IPS-18a (cell line): Measurements from ENCODE around the gene PTTG1.

Experiments used
- H3K27ac ChIP-seq: one replicate; pipeline ENCODE4 v1.5.1; 2013; ENCODE audit warnings: low read length
- H3K27me3 ChIP-seq: one replicate; pipeline ENCODE4 v1.6.1; 2013; ENCODE audit warnings: mild to moderate bottlenecking, low read length; ENCODE audit not compliant: control insufficient read depth, insufficient read depth
- H3K36me3 ChIP-seq: one replicate; pipeline ENCODE4 v1.6.1; 2013; ENCODE audit warnings: low read depth, low read length; ENCODE audit not compliant: control insufficient read depth
- H3K4me1 ChIP-seq: one replicate; pipeline ENCODE4 v1.6.1; 2013; ENCODE audit warnings: low read depth, low read length; ENCODE audit not compliant: control insufficient read depth
- H3K4me3 ChIP-seq: one replicate; pipeline ENCODE4 v1.5.1; 2013; ENCODE audit warnings: low read length
- H3K9ac ChIP-seq: one replicate; pipeline ENCODE4 v1.6.1; 2013; ENCODE audit warnings: mild to moderate bottlenecking, low read length, moderate library complexity
- H3K9me3 ChIP-seq: one replicate; pipeline ENCODE4 v1.6.1; 2013; ENCODE audit warnings: low read depth, low read length; ENCODE audit not compliant: control insufficient read depth

Gene PTTG1

DNA sequence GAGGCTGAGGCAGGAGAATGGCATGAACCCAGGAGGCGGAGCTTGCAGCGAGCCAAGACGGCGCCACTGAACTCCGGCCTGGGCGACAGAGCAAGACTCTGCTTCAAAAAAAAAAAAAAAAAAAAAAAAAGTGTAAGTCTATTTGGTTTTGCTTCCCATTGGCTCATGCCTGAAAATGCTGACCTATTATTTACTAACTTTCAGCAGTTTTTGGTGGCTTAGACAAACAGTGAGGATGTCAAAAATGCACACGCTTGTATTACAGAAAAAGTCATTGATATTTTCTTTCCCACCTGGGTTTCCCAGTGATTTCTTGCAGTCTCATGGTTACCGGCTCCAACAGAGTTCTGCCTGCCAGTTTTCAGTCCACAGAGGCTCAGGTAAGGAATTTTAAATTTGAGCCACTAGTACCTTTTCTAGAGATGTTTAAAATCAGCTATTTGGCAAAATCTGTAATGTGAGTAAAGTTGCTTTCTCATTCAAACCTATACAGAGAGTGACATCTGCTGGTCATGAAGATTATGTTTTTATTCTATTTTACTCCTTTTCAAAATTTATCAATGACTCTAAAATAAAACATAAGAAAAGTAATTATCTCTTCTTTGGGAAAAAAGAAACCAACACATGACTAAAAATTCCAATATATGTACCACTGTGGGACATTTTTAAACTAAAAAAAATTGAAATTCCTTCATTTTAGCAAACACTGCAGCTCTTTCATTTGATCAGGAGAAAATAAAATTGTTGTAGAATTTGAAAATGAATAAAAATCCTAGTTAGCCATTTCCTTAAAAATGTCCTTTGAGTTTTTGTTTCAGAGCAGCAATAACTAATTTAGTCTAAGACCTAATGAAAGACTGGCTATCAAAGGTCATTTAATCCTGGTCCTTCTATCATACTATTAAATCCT lies 30.6 kb upstream of the PTTG1 start:
- no peak overlapping the region for H3K9ac ChIP-seq
- H3K4me1 ChIP-seq: no peaks in the 10 kb centered on the region

DNA sequence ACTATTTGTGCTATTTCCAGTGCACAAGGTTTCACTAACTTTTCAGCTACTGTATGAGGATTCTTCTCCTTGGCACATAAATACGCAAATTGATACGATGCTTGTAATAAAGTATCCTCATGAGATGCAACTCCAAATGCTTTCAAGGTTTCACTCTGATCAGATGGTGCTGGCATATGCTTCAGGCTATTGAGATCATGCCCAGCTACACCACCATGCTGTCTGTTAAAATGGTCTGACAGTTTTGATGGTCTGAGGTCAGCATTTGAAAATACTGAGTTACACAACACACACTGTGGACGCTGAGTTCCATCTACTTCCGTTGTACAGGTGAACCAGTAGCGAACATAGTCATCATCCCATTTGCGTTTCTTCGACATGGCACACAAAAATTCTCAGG lies 26.5 kb upstream of the PTTG1 start:
- Histone ChIP-seq H3K36me3 (no peaks in the 10 kb centered on the region), H3K9me3 (no peaks in the 10 kb centered on the region), H3K27me3 (no peaks in the 10 kb centered on the region), H3K4me1 (peaks cover 9% of the 10 kb centered on the region), H3K9ac (no peak overlapping the region), H3K4me3 (no peak overlapping the region), H3K27ac (no peak overlapping the region)

More for the DNA sequence above, 30.6 kb upstream of the PTTG1 start:
- Histone ChIP-seq H3K9me3 (no peaks in the 10 kb centered on the region), H3K27ac (no peak overlapping the region), H3K27me3 (no peaks in the 10 kb centered on the region), H3K4me3 (no peak overlapping the region), H3K36me3 (no peaks in the 10 kb centered on the region)

DNA sequence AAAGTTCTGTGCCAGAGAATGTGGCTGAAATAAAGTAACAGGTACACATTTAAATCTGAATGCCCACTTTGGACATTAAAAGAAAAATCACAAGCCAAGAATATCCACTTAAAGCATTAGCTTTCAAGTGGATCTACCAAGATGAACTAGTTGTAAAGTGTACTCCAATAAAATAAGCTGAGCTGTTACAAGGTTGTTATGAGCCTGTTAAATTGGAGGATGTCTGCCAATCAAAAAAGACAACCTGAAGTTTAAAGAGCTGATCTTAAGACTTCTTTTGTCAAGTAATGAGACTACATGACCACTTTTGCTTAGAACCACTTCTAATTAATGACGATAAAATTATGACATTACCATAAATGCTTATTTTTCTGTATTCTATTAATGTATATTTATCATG lies 24.2 kb upstream of the PTTG1 start:
- Histone ChIP-seq H3K27me3 (no peaks in the 10 kb centered on the region), H3K4me1 (peaks cover 9% of the 10 kb centered on the region), H3K4me3 (no peak overlapping the region), H3K36me3 (peaks cover 6% of the 10 kb centered on the region), H3K27ac (no peak overlapping the region), H3K9ac (peak overlapping the region; percentile 27), H3K9me3 (no peaks in the 10 kb centered on the region)

DNA sequence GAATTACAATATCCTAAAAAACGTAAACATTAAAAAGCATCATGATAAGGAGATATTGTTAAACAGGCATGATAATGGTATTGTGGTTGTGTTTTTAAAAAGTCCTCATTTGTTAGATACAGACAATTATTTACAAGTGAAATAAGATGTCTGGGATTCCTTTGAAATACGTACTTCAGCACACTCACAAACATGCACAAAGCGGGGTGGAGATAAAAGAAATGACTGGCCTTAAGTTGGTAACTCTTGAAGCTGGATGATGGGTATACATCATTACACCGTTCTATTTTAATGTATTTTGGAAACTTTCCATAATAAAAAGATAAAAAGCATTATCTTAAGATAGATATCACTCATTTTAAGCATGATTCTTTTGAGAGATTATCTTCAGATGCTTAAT lies 22.8 kb upstream of the PTTG1 start:
- Histone ChIP-seq H3K36me3 (peaks cover 15% of the 10 kb centered on the region), H3K4me3 (peak overlapping the region; percentile 93), H3K27ac (peak overlapping the region; percentile 85), H3K9me3 (no peaks in the 10 kb centered on the region), H3K4me1 (peaks cover 9% of the 10 kb centered on the region), H3K27me3 (no peaks in the 10 kb centered on the region), H3K9ac (peak overlapping the region; percentile 95)

DNA sequence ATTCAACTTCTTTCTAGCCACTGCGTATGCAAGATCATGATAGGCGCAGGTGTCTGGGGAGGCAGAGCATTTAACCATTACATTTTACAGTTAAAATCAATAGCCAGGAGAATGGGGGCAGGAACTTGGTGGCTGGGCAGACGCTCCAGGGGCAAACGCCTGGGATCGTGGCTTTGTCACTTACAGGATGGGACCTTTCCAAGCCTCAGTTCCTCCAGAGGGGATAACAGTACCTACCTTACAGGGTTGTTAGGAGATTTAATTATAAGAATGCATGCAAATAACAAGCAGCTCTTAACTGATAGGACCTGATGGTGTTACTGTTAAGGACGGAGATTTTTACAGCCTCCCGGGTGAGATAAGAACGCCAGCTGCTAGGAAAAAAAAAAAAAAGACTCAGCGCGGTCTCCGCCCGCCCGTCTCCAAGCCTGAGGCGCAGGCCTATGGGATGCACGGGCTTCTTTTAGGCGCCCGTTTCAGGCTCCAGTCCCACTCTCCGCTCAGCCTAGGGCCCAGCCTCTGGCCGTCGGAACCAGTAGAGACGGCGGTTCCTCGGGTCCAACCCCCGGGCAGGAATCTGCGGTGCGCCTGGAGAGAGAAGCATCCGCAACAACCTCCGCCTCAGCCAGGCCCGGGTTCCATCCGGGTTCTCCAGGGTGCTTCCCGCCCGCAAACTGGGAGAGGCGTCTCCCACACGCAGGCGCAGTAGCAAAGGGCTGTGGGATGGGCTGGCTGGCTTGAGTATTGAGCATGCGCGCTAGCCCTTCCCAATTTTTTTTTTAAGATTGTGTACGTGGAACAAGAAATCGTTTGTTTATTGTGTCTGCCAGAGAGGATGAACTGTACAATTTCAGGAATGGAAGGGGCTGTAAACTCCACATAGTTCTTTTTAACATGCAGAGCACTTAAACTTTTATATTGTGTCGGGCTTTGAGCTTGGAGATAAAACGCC lies 22.0 kb upstream of the PTTG1 start, which contains the start of gene FAM200C:
Gene FAM200C, minus strand, starts transcription at position 653 of the 952 bp plus-strand sequence. CDS start 4,564 bp downstream, outside the sequence.
- Histone ChIP-seq H3K9me3 (no peaks in the 10 kb centered on the region), H3K27me3 (no peaks in the 10 kb centered on the region), H3K4me3 (peak within 1 kb of the TSS; percentile 93), H3K36me3 (peaks cover 24% of the 10 kb centered on the region), H3K9ac (peak within 1 kb of the TSS; percentile 95), H3K4me1 (peaks cover 9% of the 10 kb centered on the region), H3K27ac (peak within 1 kb of the TSS; percentile 85)

DNA sequence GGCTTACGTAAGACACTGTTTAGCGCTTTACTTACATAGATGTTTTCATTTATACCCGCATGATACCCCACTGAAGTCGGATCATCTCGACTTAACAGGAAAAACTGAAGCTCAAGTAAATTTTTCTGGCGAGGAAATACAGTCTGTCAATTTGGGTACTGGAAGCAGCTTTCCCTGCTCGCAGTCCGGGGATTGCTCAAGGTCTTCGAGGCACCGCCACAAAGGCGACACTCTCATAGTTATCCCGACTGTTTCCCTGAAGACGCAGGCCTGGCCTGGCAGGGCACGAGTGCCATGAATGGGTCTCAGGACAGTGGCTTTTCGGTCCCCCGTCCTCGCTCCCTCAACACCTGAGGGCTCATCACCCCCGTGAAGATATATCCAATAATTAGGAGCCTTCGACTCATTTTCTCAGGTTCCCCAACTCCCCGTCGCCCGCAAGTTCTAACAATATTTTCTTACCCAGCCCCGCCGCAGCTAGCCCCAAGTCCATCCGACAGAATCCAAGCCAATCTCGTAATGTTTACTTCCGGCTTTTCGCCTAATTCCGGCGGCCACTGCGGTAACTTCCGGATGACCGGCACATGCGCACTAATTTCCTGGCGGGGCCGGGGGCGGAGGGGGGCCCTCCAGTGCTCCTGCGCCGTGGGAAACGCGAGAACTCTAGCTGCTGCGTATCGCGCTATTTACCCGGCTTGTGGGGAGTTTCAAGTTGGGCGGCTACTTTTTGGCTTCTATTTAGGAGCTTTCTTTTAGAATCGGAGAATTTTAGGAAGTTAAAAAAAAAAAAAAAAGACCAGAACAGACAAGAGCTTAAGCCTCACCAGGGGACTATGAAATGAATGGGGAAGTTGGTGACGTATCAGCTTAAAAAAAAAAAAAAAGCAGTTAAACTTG lies 2.8 kb upstream of the PTTG1 start, which contains the start of gene SLU7:
Gene SLU7, minus strand, starts transcription at position 521 of the 897 bp plus-strand sequence. CDS start 3,787 bp downstream, outside the sequence.
- peak within 1 kb of the TSS; percentile 96 for H3K4me3 ChIP-seq
- peak within 1 kb of the TSS; percentile 79 for H3K27ac ChIP-seq
- H3K4me1 ChIP-seq: peaks cover 18% of the 10 kb centered on the region
- H3K9ac ChIP-seq: peak within 1 kb of the TSS; percentile 79
- no peaks in the 10 kb centered on the region for H3K9me3 ChIP-seq
- no peaks in the 10 kb centered on the region for H3K27me3 ChIP-seq
- H3K36me3 ChIP-seq: peaks cover 8% of the 10 kb centered on the region

DNA sequence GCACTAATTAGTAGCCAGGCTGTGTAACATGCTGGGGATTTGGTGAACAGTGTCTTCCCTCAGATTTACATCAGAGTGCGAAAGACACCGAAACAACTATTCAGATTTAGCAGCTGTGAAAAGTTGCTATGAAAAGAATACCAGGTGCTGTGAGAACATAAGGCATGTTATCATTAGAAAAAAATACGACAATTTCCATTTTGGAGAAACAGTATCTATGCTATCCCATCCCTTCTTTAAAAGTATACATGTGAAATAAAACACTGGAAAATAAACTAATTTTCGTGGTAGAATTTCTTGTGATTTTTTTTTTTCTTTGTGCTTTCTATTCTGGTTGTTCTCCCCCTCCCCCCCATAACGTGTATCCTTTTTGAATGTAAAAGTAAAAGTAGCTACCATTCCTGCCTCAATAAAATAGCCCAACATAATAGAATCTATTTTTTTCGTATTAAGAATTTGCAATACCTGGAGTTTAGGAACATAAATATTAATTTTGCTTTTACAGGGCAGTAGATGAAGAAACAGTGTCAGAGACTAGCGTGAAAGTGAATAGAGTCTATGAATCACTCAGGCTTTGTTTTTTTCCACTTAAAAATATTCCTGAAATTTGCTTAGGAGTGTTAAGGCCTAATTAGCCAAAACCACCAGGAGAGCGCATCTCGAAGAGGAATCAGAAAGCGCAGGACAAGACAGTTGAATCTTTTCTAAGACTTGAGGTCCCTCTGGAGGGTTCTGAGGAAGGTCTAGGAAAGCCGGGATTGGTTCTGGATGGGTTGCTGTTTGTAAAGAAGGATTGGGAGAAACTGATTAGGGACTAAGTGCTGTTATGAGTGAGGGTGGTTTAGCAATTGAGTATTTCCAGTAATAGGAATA lies 2.0 kb upstream of the PTTG1 start:
- peaks cover 13% of the 10 kb centered on the region for H3K36me3 ChIP-seq
- H3K9me3 ChIP-seq: no peaks in the 10 kb centered on the region
- peaks cover 18% of the 10 kb centered on the region for H3K4me1 ChIP-seq
- peak overlapping the region; percentile 79 for H3K27ac ChIP-seq
- H3K4me3 ChIP-seq: peak overlapping the region; percentile 96
- H3K9ac ChIP-seq: peak overlapping the region; percentile 69
- no peaks in the 10 kb centered on the region for H3K27me3 ChIP-seq

DNA sequence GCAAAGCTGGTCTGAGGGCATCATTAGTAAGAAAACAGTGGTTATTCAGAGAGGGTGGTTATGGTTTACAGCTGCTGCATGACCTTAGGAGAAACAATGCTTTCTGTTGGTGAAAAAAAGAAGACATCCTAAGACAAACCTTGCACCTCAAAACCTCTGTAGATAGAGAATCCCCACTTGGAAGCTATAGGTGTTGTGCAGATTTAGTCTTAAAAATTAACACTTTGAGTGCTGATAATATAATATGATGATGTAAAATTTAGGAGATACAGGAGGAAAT lies 1.4 kb upstream of the PTTG1 start:
- H3K27ac ChIP-seq: no peak overlapping the region
- H3K9ac ChIP-seq: no peak overlapping the region
- H3K36me3 ChIP-seq: peaks cover 19% of the 10 kb centered on the region
- no peak overlapping the region for H3K4me3 ChIP-seq
- H3K4me1 ChIP-seq: peaks cover 18% of the 10 kb centered on the region
- H3K9me3 ChIP-seq: no peaks in the 10 kb centered on the region
- no peaks in the 10 kb centered on the region for H3K27me3 ChIP-seq

DNA sequence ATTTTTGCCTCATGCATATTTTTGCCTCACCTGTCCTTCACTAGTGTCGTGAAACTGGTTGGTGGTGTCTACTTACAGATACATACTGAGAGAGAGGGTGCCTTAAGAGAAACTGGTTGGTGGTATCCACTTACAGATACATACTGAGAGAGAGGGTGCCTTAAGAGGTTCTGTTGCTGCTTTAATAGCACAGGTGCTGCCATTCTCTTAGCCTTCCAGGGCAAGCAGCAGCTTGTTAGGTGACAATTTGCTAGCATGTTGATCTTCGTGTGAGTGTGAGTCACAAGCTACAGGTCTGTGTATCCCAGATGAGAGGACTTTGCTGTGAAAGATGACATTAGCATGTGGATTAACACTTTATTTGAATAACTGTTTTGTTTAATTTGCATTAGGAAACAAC lies 1.4 kb downstream of the PTTG1 start:
- no peaks in the 10 kb centered on the region for H3K27me3 ChIP-seq
- H3K9me3 ChIP-seq: no peaks in the 10 kb centered on the region
- H3K27ac ChIP-seq: no peak overlapping the region
- H3K4me1 ChIP-seq: peaks cover 18% of the 10 kb centered on the region
- no peak overlapping the region for H3K9ac ChIP-seq
- H3K36me3 ChIP-seq: peaks cover 40% of the 10 kb centered on the region
- peak overlapping the region; percentile 87 for H3K4me3 ChIP-seq

DNA sequence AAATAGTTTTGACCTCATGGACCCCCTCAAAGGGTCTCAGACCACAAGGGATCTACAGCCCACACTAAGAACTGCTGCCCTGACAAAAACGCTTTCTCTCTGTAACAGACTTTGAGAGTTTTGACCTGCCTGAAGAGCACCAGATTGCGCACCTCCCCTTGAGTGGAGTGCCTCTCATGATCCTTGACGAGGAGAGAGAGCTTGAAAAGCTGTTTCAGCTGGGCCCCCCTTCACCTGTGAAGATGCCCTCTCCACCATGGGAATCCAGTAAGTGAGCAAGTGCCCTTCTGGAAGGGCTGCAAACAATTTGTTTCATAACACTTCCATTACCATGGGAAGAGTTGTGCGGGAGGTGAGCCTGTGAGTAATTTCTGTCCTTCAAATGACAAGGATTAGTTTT lies 6.0 kb downstream of the PTTG1 start:
- Histone ChIP-seq H3K9me3 (no peaks in the 10 kb centered on the region), H3K4me1 (peaks cover 8% of the 10 kb centered on the region), H3K27ac (no peak overlapping the region), H3K27me3 (no peaks in the 10 kb centered on the region), H3K9ac (no peak overlapping the region), H3K36me3 (peaks cover 57% of the 10 kb centered on the region), H3K4me3 (no peak overlapping the region)
